ENCODE results near the gene PCNX2. TPM values are rescaled to one million over a fixed set of nuclear protein-coding genes. Genes with fewer than 3 reads are reported as not detected.

The PCNX2 gene
- total RNA-seq, 2 experiments from 2014 or later: 17.6 to 31.7 TPM

DNA sequence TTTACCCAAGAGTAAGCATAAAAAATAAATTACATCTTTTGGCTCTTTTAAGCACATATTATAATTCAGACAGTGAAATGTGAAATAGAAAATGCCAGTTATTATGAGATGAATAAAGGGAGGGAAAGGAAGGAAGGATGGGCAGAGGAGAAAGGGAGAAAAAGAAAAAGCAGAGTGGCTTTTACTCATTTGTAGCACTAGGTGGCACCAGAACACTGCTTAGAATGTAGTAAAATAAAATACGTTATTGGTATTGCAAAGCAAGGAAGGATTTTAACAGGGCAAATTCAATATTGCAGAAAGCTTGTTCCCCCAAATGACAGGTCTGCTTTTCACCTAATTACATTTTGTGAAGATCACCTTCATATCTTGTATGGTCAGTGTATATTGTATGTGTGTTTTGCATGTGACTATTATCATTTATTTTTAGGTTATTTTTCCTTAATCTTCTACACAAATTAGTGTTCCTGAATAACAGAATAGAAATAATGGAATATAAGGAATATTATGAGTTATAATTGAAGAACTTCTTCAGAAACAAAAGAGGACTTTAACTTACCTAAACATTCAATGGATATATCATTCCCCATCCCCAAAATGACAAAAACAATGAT is 9.1 kb upstream of the PCNX2 start:
- Mint-ChIP-seq H3K4me1 (peaks cover 2% of the 10 kb centered on the region), H3K27me3 (peaks cover 15% of the 10 kb centered on the region), H3K4me3 (no peak overlapping the region), H3K9me3 (ENCODE audit: low read depth) (no peaks in the 10 kb centered on the region), H3K27ac (no peak overlapping the region), H3K36me3 (no peaks in the 10 kb centered on the region)
- CTCF ChIA-PET: interaction anchor here (0.6 to 3.0 kb wide), 13 partner anchors 8 to 809 kb away, joined by 3 to 17 read pairs (median 3); partner anchors contain the start of genes MAP3K21 and PCNX2
- DNase-seq: no peak
- no peak for ATAC-seq

DNA sequence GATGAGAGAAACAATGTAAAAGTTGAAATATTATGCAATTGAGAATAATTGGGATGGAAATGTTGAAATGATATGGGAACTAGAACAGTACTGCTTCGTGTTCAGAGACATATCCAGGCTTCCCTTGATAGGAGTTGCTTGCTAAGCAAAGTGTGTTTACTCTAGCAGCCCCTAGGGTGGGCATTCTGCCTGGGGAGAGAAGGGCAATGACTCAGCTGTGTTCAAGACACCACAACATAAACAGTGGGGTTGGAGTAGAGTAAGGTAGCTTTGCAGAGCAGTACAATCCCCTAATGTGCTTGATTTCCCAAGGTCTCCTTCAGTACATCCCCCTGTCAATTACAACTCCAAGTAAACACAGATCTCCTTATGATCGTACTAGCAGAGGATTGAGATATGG is 4.8 kb upstream of the PCNX2 start:
- Mint-ChIP-seq H3K9me3 (ENCODE audit: low read depth) (no peaks in the 10 kb centered on the region), H3K27ac (no peak overlapping the region), H3K4me3 (no peak overlapping the region), H3K36me3 (no peaks in the 10 kb centered on the region), H3K27me3 (peaks cover 3% of the 10 kb centered on the region), H3K4me1 (peaks cover 5% of the 10 kb centered on the region)
- CTCF ChIA-PET: no interaction called here
- ATAC-seq: no peak
- no peak for DNase-seq

DNA sequence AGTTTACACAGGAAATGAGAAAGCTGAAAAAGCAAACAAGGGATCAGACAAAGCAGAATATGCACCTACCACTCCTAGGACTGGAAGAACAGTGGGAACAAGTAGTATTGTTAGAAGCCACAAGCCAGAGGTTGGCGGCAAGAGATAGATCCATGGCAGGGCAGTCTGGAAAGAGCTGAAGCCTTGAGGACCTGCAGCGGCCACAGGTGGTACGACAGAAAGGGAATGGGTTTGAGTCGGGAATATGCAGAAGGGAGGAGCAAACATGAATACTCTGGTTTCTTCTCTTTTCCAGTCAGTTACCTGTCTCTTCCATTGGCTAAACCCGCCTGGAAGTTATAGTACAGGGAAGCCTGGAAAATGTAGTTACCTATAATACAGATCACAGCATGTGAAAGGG is 3.9 kb upstream of the PCNX2 start:
- no peaks in the 10 kb centered on the region for H3K36me3 Mint-ChIP-seq
- CTCF ChIA-PET: no interaction called here
- ATAC-seq (no peak), DNase-seq (no peak)
- no peak overlapping the region for H3K4me3 Mint-ChIP-seq
- H3K4me1 Mint-ChIP-seq: peaks cover 13% of the 10 kb centered on the region
- peaks cover 1% of the 10 kb centered on the region for H3K27me3 Mint-ChIP-seq
- H3K27ac Mint-ChIP-seq: no peak overlapping the region
- H3K9me3 Mint-ChIP-seq (ENCODE audit: low read depth): no peaks in the 10 kb centered on the region

DNA sequence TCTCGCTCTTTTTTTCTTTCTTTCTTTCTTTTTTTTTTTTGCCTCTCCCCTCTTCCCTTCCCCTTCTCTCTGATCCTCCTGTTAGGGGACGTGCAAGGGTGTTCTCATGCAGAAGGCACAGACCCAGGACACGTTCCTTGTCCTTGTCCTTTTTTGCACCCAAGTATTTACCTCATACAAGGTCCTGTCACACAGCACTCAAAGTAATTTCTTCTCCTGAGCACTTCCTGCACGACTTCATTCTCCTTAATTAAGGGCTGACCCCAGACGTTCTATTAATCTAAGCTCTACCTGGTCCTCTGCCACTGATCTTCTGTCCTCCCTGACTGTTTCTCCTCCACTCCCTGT is 424 bp upstream of the PCNX2 start:
- ATAC-seq (no peak), DNase-seq (no peak)
- Mint-ChIP-seq H3K4me1 (peaks cover 32% of the 10 kb centered on the region), H3K27me3 (no peaks in the 10 kb centered on the region), H3K36me3 (peaks cover 2% of the 10 kb centered on the region), H3K9me3 (ENCODE audit: low read depth) (no peaks in the 10 kb centered on the region), H3K4me3 (peak overlapping the region; percentile 79), H3K27ac (peak overlapping the region; percentile 88)
- CTCF ChIA-PET: interaction anchor here (0.9 to 1.3 kb wide), 4 partner anchors 9 to 77 kb away, joined by 3 to 5 read pairs (median 4); no protein-coding TSS in a partner anchor

DNA sequence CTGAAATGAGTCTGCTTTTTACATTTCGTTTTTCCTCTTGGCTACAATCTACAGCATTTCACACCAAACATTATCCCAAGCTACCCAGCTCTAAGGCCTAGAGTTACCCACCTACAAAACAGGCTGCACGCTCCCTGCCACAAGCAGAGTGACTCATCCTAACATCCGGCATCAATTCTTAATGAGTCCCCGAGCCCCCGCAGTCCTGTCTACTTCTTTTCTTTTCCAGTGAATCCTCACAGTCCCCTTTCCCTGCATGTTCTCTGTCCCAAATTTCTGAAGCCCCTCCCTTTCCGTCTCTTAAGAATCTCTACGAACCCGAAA is 650 bp downstream of the PCNX2 start:
- no peaks in the 10 kb centered on the region for H3K27me3 Mint-ChIP-seq
- H3K9me3 Mint-ChIP-seq (ENCODE audit: low read depth): no peaks in the 10 kb centered on the region
- CTCF ChIA-PET: interaction anchor here (1.1 kb wide), 1 partner anchor 10 kb away, joined by 3 read pairs; no protein-coding TSS in a partner anchor
- ATAC-seq (peak; percentile 78), DNase-seq (peak; percentile 68)
- peaks cover 7% of the 10 kb centered on the region for H3K36me3 Mint-ChIP-seq
- peak overlapping the region; percentile 87 for H3K27ac Mint-ChIP-seq
- H3K4me3 Mint-ChIP-seq: peak overlapping the region; percentile 79
- peaks cover 34% of the 10 kb centered on the region for H3K4me1 Mint-ChIP-seq

DNA sequence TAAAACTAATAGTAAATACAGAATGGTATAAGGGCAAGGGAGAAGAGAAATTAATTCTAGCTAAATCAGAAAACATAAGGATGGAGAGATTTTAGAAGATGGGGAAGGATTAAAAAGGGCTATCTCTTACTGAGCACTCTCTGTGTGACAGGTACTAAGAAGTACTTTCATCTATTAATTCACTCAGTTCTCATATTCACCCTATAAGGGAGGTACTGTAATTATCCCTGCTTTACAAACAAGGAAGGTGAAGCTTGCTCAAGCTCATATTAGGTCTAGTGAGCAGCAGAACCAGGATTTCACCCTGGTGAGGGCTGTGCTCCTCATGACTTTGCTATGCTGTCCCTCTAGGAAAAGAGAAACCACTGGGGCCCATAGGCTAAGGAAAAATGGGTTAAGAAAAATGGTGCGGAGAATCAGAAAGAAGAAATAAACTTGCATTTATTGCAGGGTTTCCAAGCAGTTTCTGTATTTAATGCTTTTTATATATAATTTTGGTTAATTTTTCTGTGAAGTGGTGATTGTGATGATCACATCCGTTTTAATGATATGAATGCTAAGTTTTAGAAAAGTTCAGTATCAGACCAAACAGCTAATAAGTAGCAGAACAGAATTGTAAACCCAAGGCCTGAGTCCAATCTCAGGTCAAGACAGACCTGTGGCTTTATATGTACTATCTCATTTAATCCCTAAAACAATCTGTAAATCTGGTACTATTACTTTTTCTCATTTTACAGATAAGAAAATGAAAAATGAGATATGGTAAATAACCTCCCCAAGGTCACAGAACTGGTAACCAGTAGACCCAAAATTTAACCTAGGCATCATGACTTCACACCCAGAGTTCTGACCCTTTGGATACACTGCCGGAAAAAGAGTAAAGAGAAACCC is 1.7 kb downstream of the PCNX2 start:
- no peak for DNase-seq
- no peak for ATAC-seq
- CTCF ChIA-PET: no interaction called here
- H3K9me3 Mint-ChIP-seq (ENCODE audit: low read depth): no peaks in the 10 kb centered on the region
- peak overlapping the region; percentile 79 for H3K4me3 Mint-ChIP-seq
- H3K36me3 Mint-ChIP-seq: peaks cover 17% of the 10 kb centered on the region
- H3K27ac Mint-ChIP-seq: no peak overlapping the region
- no peaks in the 10 kb centered on the region for H3K27me3 Mint-ChIP-seq
- H3K4me1 Mint-ChIP-seq: peaks cover 34% of the 10 kb centered on the region

DNA sequence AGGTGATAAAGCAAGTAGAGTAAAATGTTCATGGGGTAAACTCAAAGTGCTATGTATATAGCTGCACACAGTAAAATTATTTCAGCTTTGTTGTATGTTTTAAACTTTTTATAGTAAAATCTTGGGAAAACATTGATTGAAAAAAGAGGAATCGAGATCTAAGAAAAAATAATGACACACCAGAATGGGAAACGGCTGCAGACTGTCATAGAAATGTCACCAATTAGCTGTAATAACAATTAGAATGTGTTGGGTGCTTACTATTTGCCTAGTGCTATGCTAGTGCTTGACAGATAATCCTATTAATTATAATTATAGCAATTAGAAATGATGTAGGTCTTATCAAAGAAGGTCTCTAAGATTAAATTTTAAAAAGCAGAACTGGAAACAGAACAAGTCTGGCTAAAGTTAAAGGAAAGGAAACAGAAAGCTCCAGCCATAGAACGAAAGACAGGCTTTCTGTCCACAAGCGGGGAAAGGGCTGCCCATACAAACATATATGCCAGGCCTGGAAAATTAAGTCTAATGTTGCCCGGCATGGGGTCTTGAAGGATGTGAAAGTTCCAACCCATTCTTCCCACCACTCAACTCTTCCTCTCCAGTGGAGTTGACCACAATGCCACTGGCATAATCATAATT is 5.0 kb downstream of the PCNX2 start:
- no peak for ATAC-seq

DNA sequence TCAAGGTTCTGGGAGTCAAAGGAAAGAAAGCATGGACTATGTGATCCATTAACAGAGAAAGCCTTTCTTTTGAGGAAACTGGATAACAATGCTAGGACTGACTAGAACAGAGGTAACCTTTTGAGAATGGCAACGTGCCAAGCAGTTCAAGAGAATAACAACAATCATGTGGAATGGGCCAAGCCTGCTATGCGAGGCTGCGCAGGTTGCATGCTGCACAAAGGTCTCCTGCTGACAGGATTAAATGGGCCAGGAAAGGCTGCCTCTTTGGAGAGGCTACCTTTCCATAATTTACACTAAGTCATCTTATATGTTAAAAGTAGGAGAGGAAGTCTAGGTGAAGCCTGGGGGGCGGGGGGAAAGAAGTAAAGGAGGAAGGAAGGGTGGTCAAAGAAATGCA is 5.8 kb downstream of the PCNX2 start:
- no peaks in the 10 kb centered on the region for H3K27me3 Mint-ChIP-seq
- no peak overlapping the region for H3K4me3 Mint-ChIP-seq
- ATAC-seq: no peak
- H3K27ac Mint-ChIP-seq: no peak overlapping the region
- H3K9me3 Mint-ChIP-seq (ENCODE audit: low read depth): no peaks in the 10 kb centered on the region
- CTCF ChIA-PET: no interaction called here
- no peak for DNase-seq
- peaks cover 23% of the 10 kb centered on the region for H3K4me1 Mint-ChIP-seq
- peaks cover 39% of the 10 kb centered on the region for H3K36me3 Mint-ChIP-seq

More for the DNA sequence above, 5.0 kb downstream of the PCNX2 start:
- Mint-ChIP-seq H3K36me3 (peaks cover 38% of the 10 kb centered on the region), H3K4me3 (no peak overlapping the region), H3K27ac (no peak overlapping the region), H3K4me1 (peaks cover 29% of the 10 kb centered on the region), H3K27me3 (no peaks in the 10 kb centered on the region), H3K9me3 (ENCODE audit: low read depth) (no peaks in the 10 kb centered on the region)
- no peak for DNase-seq
- CTCF ChIA-PET: no interaction called here

DNA sequence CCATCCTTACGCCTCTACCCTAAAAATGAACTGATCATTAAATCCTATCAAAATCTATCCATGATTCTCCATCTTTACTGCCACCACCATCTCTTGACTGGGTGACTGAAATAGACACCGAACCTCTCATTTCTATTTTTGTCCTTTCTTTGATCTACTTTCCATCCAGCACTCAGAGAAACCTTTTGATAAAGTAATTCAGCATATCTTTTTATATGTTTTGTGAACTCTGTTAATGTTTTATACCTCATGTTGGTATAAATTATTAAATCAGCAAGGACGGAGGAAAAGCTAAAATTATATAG is 13.0 kb downstream of the PCNX2 start:
- CTCF ChIA-PET: interaction anchor here (1.5 kb wide), 1 partner anchor 14 kb away, joined by 4 read pairs; no protein-coding TSS in a partner anchor

DNA sequence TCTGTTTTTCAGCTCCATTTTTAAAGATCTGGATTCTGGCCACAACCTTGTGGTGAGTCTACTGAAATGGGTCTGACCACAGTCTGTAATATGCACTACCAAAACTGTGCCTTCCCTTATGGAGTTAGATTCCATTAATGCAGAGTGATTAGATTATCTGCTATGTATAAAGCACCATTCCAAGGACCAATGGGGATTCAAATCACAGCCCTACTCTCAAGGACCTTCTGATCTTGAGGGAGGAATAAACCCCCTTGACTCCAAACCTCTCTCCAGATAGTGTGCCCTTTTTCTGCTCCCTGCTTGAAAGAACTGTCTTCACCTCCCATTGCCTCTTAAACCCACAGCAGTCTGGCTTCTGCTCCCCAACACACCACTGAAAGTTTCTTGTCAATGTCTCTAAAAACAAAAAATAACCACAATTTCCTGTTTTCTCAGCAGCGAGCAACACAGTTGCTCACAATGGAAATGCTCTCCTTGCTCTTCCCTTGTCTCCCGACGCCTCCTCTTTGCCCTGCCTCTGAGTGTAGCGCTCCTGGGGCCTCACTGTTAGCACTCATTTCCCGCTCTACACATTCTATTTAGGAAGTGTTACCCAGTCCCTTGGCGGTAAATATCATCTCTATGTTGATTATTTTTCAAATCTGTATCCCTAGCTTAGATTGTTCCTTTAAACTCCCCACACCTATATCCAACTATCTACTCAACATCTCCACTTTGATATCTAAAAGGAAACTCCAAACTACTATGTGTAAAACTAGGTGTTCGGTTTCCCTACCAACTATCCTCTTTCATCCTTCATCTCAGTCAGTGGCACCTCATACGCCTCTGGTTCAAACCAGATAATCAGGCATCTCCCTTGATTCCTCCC is 13.6 kb downstream of the PCNX2 start:
- Mint-ChIP-seq H3K27me3 (no peaks in the 10 kb centered on the region), H3K36me3 (peaks cover 33% of the 10 kb centered on the region), H3K4me1 (peaks cover 23% of the 10 kb centered on the region), H3K4me3 (peak overlapping the region; percentile 7), H3K9me3 (ENCODE audit: low read depth) (no peaks in the 10 kb centered on the region), H3K27ac (peak overlapping the region; percentile 73)
- DNase-seq (peak; percentile 69), ATAC-seq (peak; percentile 85)
- CTCF ChIA-PET: interaction anchor here (1.5 kb wide), 1 partner anchor 14 kb away, joined by 4 read pairs; no protein-coding TSS in a partner anchor

More for the DNA sequence above, 13.0 kb downstream of the PCNX2 start:
- no peak for DNase-seq
- Mint-ChIP-seq H3K36me3 (peaks cover 33% of the 10 kb centered on the region), H3K27ac (peak overlapping the region; percentile 25), H3K9me3 (ENCODE audit: low read depth) (no peaks in the 10 kb centered on the region), H3K4me3 (peak overlapping the region; percentile 7), H3K4me1 (peaks cover 23% of the 10 kb centered on the region), H3K27me3 (no peaks in the 10 kb centered on the region)
- no peak for ATAC-seq

DNA sequence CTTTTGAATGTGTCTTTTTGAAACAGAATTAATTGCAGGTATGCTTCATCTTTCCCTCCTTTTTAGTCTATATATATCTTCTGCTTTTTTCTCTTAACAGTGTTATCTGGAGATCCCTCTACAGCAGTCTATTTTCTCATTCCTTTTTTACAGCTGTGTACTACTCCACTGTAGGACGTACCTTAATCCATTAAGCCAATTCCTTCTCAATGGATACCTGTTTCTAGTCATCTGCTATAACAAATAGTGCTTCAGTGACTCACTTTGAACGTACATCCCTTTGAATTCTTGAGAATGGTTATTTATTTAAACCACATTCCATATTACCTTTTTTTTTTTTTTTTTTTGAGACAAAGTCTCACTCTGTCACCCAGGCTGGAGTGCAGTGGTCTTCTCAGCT is 15.6 kb downstream of the PCNX2 start:
- no peak overlapping the region for H3K27ac Mint-ChIP-seq
- no peaks in the 10 kb centered on the region for H3K27me3 Mint-ChIP-seq
- H3K36me3 Mint-ChIP-seq: peaks cover 32% of the 10 kb centered on the region
- DNase-seq (no peak), ATAC-seq (no peak)
- no peaks in the 10 kb centered on the region for H3K9me3 Mint-ChIP-seq (ENCODE audit: low read depth)
- H3K4me3 Mint-ChIP-seq: no peak overlapping the region
- peaks cover 23% of the 10 kb centered on the region for H3K4me1 Mint-ChIP-seq
- CTCF ChIA-PET: no interaction called here

DNA sequence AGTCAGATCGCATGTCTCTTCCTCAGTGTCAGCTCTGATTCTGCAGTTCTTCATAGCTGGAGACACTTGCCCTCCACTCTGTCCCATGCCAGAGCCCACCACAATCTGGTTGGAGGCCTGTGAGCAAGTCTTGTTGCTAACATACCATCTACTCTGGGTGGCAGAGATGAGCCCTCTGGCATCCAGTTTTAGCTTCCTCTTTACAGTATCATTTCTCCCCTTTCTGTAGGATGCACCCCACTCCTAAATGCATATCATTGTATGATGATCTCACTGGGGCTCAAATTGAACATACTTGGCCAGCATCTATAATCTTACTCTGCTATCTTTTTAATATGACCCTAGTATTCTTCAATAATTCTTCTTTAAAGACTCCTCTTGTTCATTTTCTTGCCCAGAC is 16.9 kb downstream of the PCNX2 start:
- Mint-ChIP-seq H3K27ac (no peak overlapping the region), H3K4me1 (peaks cover 26% of the 10 kb centered on the region), H3K27me3 (no peaks in the 10 kb centered on the region), H3K4me3 (no peak overlapping the region), H3K9me3 (ENCODE audit: low read depth) (no peaks in the 10 kb centered on the region), H3K36me3 (peaks cover 32% of the 10 kb centered on the region)
- no peak for ATAC-seq
- CTCF ChIA-PET: no interaction called here
- no peak for DNase-seq
